Natural killer cell (primary cell): Measurements from ENCODE around the gene PSME3. TPM values are rescaled to one million over a fixed set of nuclear protein-coding genes. Genes with fewer than 3 reads are reported as not detected.
"Not testable (repeated sequence)": the region's sequence is repeated elsewhere in the genome, so short reads cannot be mapped to it uniquely, and the experiment has no call there.

Source experiments
- ATAC-seq, 3 donors: fragments of 150-1000 bp in 2 of 3; fragments of 200-7000 bp in 1 of 3; cut with Tn5 transposase; 1 replicate in 1 of 3; 2 replicates in 2 of 3; pipeline ENCODE4 v1.10.0; 2021; ENCODE audit warnings: mild to moderate bottlenecking in 2 of 3, moderate library complexity in 2 of 3
- DNase-seq, 2 donors: peaks; one replicate each; pipeline versions ENCODE4 v3.0.0 to v3.0.0-alpha.2; 2013 to 2021; ENCODE audit warnings: mixed read lengths in 1 of 2
- H3K27ac ChIP-seq: one replicate; pipeline ENCODE4 v1.5.1; 2013; ENCODE audit warnings: mild to moderate bottlenecking, low read length
- H3K27me3 ChIP-seq: one replicate; pipeline ENCODE4 v1.6.1; 2013; ENCODE audit warnings: low read length; ENCODE audit not compliant: control insufficient read depth, insufficient read depth
- H3K36me3 ChIP-seq: one replicate; pipeline ENCODE4 v1.6.1; 2013; ENCODE audit warnings: low read length; ENCODE audit not compliant: control insufficient read depth, insufficient read depth
- H3K4me1 ChIP-seq: one replicate; pipeline ENCODE4 v1.6.1; 2013; ENCODE audit warnings: low read length; ENCODE audit not compliant: control insufficient read depth, insufficient read depth
- H3K4me3 ChIP-seq: one replicate; pipeline ENCODE4 v1.5.1; 2013; ENCODE audit warnings: low read length
- H3K9me3 ChIP-seq: one replicate; pipeline ENCODE4 v1.6.1; 2013; ENCODE audit warnings: low read length; ENCODE audit not compliant: control insufficient read depth, insufficient read depth
- H3K27ac Mint-ChIP-seq, 2 donors: one replicate each; pipeline ENCODE4 v1.8.0; 2022; ENCODE audit warnings: mild to moderate bottlenecking in 2 of 2, mixed read lengths in 2 of 2, moderate library complexity in 1 of 2
- H3K27me3 Mint-ChIP-seq, 2 donors: one replicate each; pipeline ENCODE4 v1.8.0; 2022; ENCODE audit warnings: low read depth in 2 of 2, mixed read lengths in 2 of 2
- H3K36me3 Mint-ChIP-seq: one replicate; pipeline ENCODE4 v1.8.0; 2022; ENCODE audit warnings: mixed read lengths
- H3K4me1 Mint-ChIP-seq, 2 donors: one replicate each; pipeline ENCODE4 v1.8.0; 2022; ENCODE audit warnings: mixed read lengths in 2 of 2
- H3K4me3 Mint-ChIP-seq: one replicate; pipeline ENCODE4 v1.8.0; 2022; ENCODE audit warnings: mild to moderate bottlenecking, moderate library complexity, mixed read lengths
- H3K9me3 Mint-ChIP-seq, 2 donors: one replicate each; pipeline ENCODE4 v1.8.0; 2022; ENCODE audit warnings: mixed read lengths in 2 of 2
- WGBS: methylation state at CpG from one replicate; pipeline ENCODE4 v1.1.7; 2013; ENCODE audit warnings: missing lambda C conversion rate; ENCODE audit not compliant: insufficient coverage; 5-methylcytosine and 5-hydroxymethylcytosine counted together
- intact Hi-C: fragments of 100-400 bp; cut with micrococcal nuclease; formaldehyde crosslinking; loops from one replicate; pipeline ENCODE4 v1.14.2; 2022
- total RNA-seq, 4 donors: library from RNA; stranded (reverse); fragments of 120-200 nt in 1 of 4; gene quantifications; one replicate each; pipeline versions ENCODE4 v1.2.3 to v1.2.4, GENCODE V29; 2013 to 2022
- TF ChIP-seq, protein P1 (sequence below): fragments of 200-600 bp; IDR thresholded peaks from one replicate; pipeline ENCODE4 v1.8.0; 2022; ENCODE audit warnings: antibody characterized with exemption

Gene PSME3
- total RNA-seq, 3 donors from 2014 or later (not counting 1 experiment from before 2014, with no cell fraction given), result 82.8 to 92.5 (median 90.6) TPM

DNA sequence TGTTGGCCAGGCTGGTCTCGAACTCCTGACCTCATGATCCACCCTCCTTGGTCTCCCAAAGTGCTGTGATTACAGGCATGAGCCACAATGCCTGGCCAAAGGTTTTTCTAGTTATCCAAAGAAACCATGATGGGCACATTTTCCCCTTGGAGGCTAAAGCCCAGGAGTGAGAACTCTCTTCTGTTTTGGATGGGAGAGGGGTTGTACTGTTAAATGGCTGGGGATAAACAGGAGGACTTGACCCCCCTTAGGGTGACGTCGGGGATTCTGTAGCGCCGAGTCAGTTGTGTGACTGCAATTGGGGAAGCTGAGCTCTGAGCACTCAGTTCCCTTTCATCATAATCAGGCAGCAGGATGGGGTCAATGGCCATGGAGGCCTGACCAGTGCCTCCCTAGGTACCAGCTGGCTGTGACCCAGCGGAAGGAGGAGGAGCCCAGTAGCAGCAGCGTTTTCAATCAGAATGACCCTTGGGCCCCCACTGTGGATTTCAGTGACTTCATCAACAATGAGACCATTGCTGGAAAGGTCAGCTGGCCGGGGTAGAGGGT lies 21.9 kb downstream of the PSME3 start:
- H3K36me3 Mint-ChIP-seq, result no peaks in the 10 kb centered on the region
- ATAC-seq, result no peak
- no peaks in the 10 kb centered on the region for H3K4me1 Mint-ChIP-seq
- Histone ChIP-seq H3K36me3 (no peaks in the 10 kb centered on the region), H3K27ac (no peak overlapping the region), H3K9me3 (no peaks in the 10 kb centered on the region), H3K4me3 (no peak overlapping the region), H3K27me3 (no peaks in the 10 kb centered on the region), H3K4me1 (no peaks in the 10 kb centered on the region)
- H3K27ac Mint-ChIP-seq, result no peak overlapping the region
- TF ChIP-seq, protein P1, sequence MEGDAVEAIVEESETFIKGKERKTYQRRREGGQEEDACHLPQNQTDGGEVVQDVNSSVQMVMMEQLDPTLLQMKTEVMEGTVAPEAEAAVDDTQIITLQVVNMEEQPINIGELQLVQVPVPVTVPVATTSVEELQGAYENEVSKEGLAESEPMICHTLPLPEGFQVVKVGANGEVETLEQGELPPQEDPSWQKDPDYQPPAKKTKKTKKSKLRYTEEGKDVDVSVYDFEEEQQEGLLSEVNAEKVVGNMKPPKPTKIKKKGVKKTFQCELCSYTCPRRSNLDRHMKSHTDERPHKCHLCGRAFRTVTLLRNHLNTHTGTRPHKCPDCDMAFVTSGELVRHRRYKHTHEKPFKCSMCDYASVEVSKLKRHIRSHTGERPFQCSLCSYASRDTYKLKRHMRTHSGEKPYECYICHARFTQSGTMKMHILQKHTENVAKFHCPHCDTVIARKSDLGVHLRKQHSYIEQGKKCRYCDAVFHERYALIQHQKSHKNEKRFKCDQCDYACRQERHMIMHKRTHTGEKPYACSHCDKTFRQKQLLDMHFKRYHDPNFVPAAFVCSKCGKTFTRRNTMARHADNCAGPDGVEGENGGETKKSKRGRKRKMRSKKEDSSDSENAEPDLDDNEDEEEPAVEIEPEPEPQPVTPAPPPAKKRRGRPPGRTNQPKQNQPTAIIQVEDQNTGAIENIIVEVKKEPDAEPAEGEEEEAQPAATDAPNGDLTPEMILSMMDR, result no peak
- H3K4me3 Mint-ChIP-seq, result no peak overlapping the region
- no peaks in the 10 kb centered on the region for H3K9me3 Mint-ChIP-seq
- 71% methylated on average over 8 of the region's 8 CpGs for WGBS
- no peak for DNase-seq
- peaks cover 0 to 4% of the 10 kb centered on the region in 2 donors for H3K27me3 Mint-ChIP-seq
- intact Hi-C loops, result no loop called here

DNA sequence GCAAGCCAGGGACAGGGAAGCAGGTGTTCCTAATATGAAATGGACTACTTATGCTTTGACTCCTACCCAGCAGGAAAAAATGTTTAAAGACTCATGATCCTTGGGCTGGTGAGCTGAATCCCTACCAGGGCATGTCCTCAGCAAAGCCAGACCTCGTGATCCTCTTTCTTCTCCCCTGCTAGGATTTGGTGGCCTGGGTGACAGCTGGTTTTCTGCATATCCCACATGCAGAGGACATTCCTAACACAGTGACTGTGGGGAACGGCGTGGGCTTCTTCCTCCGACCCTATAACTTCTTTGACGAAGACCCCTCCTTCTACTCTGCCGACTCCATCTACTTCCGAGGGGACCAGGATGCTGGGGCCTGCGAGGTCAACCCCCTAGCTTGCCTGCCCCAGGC lies 22.9 kb downstream of the PSME3 start:
- H3K4me3 ChIP-seq, H3K27ac Mint-ChIP-seq, H3K36me3 Mint-ChIP-seq, H3K36me3 ChIP-seq, ATAC-seq, H3K4me1 Mint-ChIP-seq, H3K9me3 Mint-ChIP-seq, H3K4me1 ChIP-seq, H3K9me3 ChIP-seq, DNase-seq, H3K27me3 Mint-ChIP-seq, intact Hi-C loops, H3K4me3 Mint-ChIP-seq, H3K27me3 ChIP-seq, H3K27ac ChIP-seq: not testable (repeated sequence)
- WGBS, result 91% methylated on average over 4 of the region's 8 CpGs

DNA sequence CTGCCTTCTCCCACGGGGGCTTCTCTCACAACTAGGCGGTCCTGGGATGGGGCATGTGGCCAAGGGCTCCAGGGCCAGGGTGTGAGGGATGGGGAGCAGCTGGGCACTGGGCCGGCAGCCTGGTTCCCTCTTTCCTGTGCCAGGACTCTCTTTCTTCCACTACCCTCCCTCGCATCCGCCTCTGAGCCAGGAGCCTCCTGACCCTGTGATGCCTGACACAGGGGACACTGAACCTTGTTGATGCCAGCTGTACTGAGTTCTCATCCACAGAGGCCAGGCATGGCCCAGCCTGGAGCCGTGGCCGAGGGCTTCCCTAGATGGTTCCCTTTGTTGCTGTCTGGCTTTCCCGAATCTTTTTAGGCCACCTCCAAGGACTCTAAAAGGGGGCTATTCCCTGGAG lies 23.3 kb downstream of the PSME3 start:
- H3K4me3 Mint-ChIP-seq, H3K36me3 Mint-ChIP-seq, H3K36me3 ChIP-seq, H3K27ac Mint-ChIP-seq, H3K9me3 Mint-ChIP-seq, ATAC-seq, intact Hi-C loops, H3K27me3 Mint-ChIP-seq, DNase-seq, H3K9me3 ChIP-seq, H3K27ac ChIP-seq, H3K4me3 ChIP-seq, H3K4me1 Mint-ChIP-seq, H3K27me3 ChIP-seq, H3K4me1 ChIP-seq: not testable (repeated sequence)
- 86% methylated on average over 6 of the region's 8 CpGs for WGBS

GRCh38 chr17:42857389-42857788 lies 24.2 kb downstream of the PSME3 start:
- H3K27me3 Mint-ChIP-seq, result peaks cover 0 to 6% of the 10 kb centered on the region in 2 donors
- no peaks in the 10 kb centered on the region for H3K9me3 Mint-ChIP-seq
- Histone ChIP-seq H3K4me1 (no peaks in the 10 kb centered on the region), H3K36me3 (no peaks in the 10 kb centered on the region), H3K27me3 (no peaks in the 10 kb centered on the region), H3K4me3 (no peak overlapping the region), H3K27ac (no peak overlapping the region), H3K9me3 (no peaks in the 10 kb centered on the region)
- DNase-seq, result no peak
- ATAC-seq, result no peak
- H3K4me3 Mint-ChIP-seq, result no peak overlapping the region
- intact Hi-C loops, result no loop called here
- no peaks in the 10 kb centered on the region for H3K36me3 Mint-ChIP-seq
- 100% methylated on average over 1 of the region's 1 CpG for WGBS
- TF ChIP-seq, protein P1, result no peak
- H3K4me1 Mint-ChIP-seq, result no peaks in the 10 kb centered on the region
- no peak overlapping the region for H3K27ac Mint-ChIP-seq
